GM19193 (cell line): ENCODE measurements around the gene PRDM11.

Experiments used
- POLR2A ChIP-seq: IDR thresholded peaks from 4 replicates; pipeline ENCODE4 v1.6.1; 2011; ENCODE audit not compliant: insufficient read depth, insufficient read length; ENCODE audit errors: extremely low read depth

The PRDM11 gene

DNA sequence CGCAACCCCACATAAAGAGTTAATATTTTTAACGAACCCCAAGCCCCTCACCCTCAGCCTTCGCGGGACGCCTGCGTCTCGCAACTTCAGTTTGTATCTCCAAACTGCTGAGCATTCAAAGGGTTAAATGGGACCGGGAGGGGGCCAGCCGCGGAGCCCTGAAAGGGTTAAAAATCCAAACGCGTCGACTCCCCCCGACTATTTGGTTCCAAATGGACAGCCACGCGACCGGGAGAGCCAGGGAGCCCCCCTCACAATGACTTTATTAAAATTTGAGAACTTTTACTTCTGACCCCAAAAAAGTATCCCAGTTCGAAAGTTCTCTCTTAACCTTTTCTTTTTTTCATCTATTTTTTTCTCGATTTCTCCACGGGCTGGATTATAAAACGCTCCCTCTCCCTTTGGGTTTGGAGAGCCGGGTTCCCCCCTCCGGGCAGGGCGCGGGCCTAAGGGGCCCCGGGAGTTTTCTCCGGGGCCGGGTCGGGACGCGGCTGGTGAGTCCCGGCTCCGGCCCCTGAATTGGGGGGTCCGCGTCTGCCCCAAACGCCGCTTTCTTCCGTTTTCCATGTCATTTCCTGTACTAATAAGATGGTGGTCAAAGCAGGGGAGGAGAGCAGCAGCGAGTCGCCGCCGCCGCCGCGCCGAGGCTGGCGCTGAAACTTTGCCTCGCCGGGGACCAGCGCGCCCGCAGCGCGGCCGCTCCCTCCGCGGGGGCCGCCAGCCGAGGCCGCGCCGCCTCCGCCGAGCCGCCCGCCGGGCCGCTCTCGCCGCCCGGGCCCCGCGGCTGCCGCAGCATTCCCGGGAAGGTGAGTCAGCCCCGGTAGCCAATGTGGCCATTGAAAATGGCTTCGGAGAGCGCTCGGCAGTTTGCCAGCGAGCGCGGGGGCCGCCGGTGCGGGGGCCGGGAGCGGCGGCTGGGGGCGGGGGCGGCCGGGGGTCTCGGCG is at the start of gene PRDM11:
TSS of gene PRDM11 (plus strand) at position 568 of the 945 bp plus-strand sequence. CDS start 35,128 bp downstream, outside the sequence.
- no peak for TF ChIP-seq POLR2A

DNA sequence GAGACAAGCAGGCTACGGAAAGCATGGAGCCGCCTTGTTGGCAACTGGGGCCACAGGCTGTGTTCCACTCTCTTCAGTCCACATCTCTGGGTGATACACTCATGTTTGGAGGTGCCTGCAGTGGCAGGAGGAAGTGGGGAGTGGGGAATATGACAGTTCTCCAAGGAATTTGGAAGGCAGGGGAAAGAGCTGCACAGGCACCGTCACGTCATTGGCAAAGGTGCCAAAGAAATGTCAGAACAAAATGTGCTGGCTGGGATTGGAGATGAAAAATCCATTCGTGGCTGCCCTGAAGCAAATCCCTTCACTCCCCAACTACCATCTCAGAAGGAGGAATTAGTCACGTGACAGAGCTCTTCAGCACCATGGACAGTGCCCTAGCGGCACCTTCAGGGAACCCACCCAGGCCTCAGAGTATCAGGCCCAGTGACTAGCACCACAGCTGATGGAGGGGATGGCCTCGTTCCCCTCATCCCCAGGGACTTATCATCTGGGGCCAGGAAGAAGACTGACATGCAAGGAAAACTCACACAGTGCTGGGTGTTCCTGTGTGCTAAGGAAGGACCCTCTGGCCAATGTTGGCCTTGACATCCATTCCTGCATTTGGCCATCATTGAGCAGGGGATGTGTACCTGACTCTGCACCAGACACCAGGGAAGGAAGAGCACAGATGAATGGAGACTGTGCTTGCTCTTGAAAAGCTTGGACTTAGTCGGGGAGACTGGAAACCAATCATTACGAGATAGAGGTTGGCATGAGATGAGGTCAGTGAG is 48.5 kb upstream of the PRDM11 start:
- no peak for TF ChIP-seq POLR2A

DNA sequence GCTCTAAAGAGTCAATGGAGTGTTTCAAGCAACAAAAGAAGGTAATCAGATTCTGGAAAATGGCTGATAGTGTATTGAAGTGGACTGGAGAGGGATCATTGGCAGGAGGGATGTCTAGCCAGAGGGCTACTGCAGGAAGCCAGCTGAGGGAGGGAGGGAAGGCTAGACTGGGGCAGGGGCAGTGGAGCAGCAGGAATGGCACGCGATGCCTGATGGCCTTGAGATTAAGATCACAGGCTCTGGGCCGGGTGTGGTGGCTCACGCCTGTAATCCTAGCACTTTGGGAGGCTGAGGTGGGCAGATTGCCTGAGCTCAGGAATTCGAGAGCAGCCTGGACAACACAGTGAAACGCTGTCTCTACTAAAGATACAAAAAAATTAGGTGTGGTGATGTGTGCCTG is 47.5 kb upstream of the PRDM11 start:
- TF ChIP-seq POLR2A, result no peak

DNA sequence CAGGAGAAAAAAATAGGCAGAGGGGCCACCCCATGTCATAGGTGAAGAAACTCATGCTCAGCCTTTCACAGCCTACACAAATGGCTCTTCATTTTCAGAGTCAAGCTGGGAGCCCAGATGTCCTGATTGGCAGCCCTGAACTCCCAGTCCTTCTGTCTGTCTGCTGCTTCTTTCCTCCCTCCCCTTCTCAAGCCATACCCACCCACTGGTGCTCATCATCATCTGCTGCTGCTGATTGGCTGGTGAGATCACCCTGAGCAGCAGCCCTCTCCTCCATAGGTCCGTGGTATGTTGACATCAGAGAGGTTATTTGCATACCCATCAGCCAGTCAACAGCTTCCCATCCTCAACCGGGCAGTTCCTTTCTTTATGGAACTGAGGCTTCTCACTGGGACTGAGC is 46.1 kb upstream of the PRDM11 start:
- TF ChIP-seq POLR2A, result no peak

DNA sequence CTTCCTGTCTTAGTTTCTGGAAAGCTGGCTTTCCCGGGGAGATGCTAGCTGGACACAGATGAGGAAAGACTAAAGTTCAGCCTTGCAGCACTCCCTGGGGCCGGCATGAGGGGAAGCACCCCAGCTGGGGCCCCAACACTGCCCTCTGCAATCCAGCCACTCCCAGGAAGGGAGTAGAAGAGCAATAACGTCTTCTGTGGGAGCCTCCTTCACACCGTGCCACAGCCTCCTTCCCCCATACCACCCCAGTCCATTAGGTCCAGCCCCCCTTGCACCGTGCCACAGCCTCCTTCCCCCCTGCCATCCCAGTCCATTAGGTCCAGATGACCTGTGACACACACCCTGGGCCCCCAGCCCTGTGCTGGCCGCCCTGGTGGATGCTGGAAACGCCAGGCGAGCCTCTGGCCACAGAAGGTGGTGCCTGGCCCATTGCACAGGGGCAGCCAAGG is 44.1 kb upstream of the PRDM11 start:
- no peak for TF ChIP-seq POLR2A

DNA sequence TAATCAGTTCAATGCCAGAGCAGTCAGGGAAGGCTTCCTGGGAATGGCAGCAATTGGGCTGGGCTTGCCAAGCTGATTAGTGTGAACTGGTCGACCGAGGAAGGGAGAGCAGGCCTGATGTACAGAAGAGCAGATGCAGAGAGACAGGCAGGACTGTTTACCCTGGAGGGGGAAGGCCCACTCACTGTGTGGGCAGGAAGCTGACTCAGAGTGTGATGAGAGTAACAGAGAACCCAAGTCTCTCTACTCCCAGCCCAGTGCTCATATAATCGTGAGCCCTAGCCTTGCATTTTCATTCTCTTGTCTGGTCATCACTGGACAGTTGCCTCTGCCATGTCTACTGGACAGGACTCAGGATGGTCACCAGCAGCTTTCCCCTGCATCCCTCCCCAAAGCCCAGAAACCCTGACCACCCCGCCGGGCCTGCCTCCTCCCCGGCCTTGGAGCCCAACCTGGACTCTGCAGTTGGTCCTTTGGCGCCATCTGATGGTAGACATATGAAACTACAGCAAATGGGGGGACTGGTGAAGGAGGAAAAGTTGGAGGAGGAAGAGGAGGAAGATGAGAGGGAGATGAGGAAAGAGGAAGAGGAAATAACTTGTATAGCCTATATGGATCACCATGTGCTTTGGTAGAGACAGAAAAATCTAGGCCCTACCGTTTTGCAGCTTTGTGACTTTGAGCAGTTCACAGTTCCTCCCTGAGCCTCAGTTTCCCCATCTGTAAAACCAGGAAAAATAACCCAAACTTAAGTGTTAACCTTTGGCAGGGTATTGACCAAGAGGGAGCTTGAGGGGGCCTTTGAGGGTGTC is 43.4 kb upstream of the PRDM11 start:
- no peak for TF ChIP-seq POLR2A

DNA sequence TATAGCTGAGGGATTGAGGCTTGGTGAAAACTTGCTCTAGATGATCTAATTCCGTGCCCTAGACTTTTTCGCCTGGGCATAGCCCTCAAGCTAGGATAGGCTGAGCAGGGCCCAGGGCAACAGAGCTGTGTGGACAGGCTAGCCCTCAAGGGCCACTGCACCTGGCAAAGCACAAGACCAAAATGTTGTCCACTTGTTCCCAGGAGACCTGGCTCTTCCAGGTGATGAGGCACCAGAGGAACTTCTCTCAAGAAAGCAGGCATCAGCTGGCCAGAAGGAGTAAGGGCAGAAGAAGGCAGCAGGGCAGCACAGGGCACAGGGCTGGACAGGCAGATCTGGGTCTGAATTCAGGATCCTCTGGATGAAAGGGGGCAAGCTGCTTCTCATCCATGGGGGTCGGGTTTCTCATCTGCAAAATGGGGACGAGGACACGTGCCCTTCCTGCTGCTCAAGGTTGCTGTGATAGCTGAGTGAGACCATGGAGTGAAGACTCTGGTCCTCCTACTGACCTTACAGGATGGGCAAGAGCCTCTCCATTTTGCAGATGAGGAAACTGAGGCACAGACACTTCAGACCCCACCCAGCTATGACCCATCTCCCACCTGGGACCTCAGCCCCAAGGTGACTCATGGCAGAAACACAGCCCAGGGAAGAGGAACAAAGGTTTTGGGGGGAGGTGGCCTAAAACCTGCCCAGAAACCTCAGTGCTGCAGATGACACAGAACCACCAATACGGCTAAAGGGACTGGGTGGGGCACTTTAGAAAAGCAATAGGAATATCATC is 42.2 kb upstream of the PRDM11 start:
- TF ChIP-seq POLR2A, result no peak

DNA sequence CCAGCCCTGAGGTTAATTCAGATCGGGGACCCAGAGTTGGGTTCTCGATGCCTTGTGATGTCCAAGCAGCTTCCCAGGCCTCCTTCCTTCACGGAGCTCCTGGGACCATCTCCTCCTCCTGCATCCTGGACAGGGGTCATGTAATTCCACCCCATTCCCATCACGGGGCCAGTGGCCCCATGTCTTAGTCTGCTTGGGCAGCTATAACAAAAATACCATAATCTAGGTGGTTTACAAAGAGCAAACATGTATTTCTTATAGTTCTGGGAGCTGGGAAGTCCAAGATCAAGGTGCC is 41.7 kb upstream of the PRDM11 start:
- no peak for TF ChIP-seq POLR2A

DNA sequence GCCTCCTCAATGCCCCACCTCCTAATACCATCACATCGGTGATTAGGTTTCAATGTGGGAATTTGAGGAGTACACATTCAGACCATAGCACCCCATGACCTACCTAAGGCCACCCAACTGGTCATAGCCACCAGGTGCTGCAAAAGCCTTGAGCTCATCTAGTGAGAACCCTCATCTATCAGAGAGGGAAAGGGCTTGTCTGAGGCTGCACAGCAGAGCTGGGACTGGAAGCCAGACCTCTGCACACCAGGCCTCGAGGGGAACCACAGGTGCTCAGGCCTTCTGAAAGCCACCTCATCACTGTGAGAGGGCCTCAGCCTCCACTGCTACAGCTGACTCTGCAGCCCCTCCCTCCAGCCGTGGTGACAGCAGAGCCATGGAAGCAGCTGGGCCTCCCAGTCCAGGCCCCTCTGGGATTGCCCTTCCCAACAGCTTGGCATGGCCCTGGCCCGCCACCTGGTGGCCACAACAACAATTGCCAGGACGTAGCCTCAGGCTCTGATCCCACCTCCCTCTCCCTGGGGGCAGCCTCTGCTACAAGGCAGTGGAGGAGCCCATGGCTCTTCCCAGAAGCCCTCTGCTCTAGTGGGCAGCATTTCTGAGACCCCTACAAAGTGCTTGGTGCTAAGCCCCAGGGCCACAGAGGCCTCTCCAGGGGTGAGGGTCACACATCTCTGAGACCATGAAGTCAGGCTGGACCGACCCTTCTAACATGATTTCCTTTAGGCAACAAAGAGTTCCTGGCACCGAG is 41.0 kb upstream of the PRDM11 start:
- no peak for TF ChIP-seq POLR2A

DNA sequence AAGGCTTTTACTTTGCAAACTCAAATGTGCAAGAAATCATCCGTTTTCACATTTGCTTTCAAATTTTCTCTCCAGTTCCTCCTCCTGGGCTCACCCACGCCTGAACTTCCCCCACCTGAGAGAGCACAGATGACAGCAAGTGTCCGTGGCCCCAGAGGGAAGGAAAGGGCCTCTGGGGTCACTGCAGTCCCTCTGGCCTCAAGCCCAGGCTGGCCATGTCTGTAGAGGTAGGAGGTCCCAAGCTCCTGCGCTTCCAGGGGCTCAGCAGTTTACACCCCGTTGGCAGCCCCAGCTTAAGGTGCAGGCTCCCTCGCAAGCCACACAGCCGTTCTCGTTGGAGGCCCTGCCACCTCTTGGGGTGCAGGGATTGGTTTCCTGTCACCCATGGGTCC is 40.5 kb upstream of the PRDM11 start:
- TF ChIP-seq POLR2A, result no peak

DNA sequence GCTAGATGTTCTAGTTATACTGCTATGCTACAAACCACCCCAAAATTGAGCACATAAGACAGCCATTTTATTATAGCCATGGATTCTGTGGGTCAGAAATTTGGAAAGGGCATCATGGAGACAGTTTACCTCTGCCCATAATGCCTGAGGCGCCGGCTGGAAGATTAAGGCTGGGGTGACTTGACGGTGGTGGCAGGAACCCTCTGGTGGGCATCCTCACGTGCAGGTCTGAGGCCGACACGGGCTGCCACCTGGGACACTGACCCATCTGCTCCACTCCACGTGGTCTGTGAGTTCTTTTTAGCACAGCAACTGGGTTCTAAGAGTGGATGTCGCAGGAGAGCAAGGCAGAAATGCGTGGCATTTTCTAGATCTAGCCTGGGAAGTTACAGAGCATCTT is 40.0 kb upstream of the PRDM11 start:
- no peak for TF ChIP-seq POLR2A

DNA sequence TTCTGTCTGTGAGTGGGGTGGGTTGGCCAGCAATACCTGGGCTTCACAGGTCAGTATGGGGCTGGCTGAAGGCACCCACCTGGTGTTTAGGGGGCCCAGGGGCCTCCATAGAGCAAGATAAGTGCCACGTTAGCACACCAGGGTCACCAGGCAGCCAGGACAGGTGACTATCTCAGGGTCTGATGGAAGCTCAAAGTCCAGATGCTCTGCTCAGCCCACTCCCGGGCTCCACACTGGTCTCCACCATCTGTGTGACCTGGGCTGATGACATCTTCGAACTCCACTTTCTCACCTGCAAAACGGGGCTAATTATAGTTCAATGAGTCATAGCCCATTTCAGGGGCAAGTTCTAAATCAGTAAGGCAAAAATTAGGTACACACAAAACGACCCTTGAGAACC is 39.4 kb upstream of the PRDM11 start:
- no peak for TF ChIP-seq POLR2A
